H1 (cell line): ENCODE measurements around the gene ITM2B. TPM values are rescaled to one million over a fixed set of nuclear protein-coding genes. Genes with fewer than 3 reads are reported as not detected.

ENCODE experiments used
- ATF3 ChIP-seq: IDR thresholded peaks from 2 replicates; pipeline ENCODE4 v1.6.1; 2011; ENCODE audit warnings: low read depth, mild to moderate bottlenecking, low read length; ENCODE audit not compliant: insufficient read depth
- CHD7 ChIP-seq: fragments of 300-600 bp; sonication (generic); IDR thresholded peaks from 2 replicates; pipeline ENCODE4 v1.7.1; 2012; ENCODE audit warnings: low read length, moderate library complexity, mild to moderate bottlenecking, inconsistent platforms; ENCODE audit not compliant: insufficient replicate concordance
- CTCF ChIP-seq, 3 experiments: IDR thresholded peaks; 1 replicate in 2 of 3; 2 replicates in 1 of 3; pipeline versions ENCODE4 v1.5.1 to v1.6.1; 2011; ENCODE audit warnings: low read length in 3 of 3, mild to moderate bottlenecking in 3 of 3, inconsistent platforms in 2 of 3, low read depth in 1 of 3, moderate library complexity in 1 of 3; ENCODE audit not compliant: insufficient read depth in 1 of 3; ENCODE audit errors: control extremely low read depth in 1 of 3
- KDM5A ChIP-seq: fragments of 200-600 bp; IDR thresholded peaks from 2 replicates; pipeline ENCODE4 v1.7.1; 2012; ENCODE audit warnings: mild to moderate bottlenecking, low read length, inconsistent platforms, mixed read lengths
- polyA plus RNA-seq, 7 experiments: library from polyadenylated mRNA; depleted of rRNA in 3 of 7; stranded (reverse) in 5 of 7; unstranded in 2 of 7; fragments of >200 nt in 5 of 7; fragments of 200-250 nt in 2 of 7; gene quantifications; 1 replicate in 5 of 7; 2 replicates in 1 of 7; 4 replicates in 1 of 7; pipeline versions ENCODE4 v1.2.1 to v1.2.3, GENCODE V29; 2011 to 2013; ENCODE audit warnings: missing spikeins in 2 of 7, mixed read lengths in 2 of 7
- total RNA-seq: library from RNA; stranded (reverse); fragmentation: NEBNext Ultra II Directional; extraction: Animal tissue kit (Norgen Biotek cat#: 25700); gene quantifications from 2 replicates; pipeline ENCODE4 v1.2.1, GENCODE V29; 2021

The ITM2B gene
- total and polyA plus RNA-seq, 2 of the 8 experiments (the other 6 are each of a cell fraction or from before 2014, with no cell fraction given), result 132 to 184 TPM

GRCh38 chr13:48292650-48293049, 59.6 kb downstream of the ITM2B start (continued):
- TF ChIP-seq CHD7, result no peak
- no peak for TF ChIP-seq CTCF (IDR thresholded peaks at IDR 0.05; ENCODE audit: control extremely low read depth in 1 of 3, insufficient read depth in 1 of 3, low read depth in 1 of 3, low read length in 3 of 3)
- no peak for TF ChIP-seq ATF3
- no peak for TF ChIP-seq KDM5A
